Iris pigment epithelial cell (primary cell): ENCODE data around the gene MYL6B.
"Not testable (repeated sequence)": the region's sequence is repeated elsewhere in the genome, so short reads cannot be mapped to it uniquely, and the experiment has no call there.

Experiments
- DNase-seq: peaks from one replicate; pipeline ENCODE4 v3.0.0-alpha.2; 2011; ENCODE audit warnings: low read depth

The MYL6B gene

DNA sequence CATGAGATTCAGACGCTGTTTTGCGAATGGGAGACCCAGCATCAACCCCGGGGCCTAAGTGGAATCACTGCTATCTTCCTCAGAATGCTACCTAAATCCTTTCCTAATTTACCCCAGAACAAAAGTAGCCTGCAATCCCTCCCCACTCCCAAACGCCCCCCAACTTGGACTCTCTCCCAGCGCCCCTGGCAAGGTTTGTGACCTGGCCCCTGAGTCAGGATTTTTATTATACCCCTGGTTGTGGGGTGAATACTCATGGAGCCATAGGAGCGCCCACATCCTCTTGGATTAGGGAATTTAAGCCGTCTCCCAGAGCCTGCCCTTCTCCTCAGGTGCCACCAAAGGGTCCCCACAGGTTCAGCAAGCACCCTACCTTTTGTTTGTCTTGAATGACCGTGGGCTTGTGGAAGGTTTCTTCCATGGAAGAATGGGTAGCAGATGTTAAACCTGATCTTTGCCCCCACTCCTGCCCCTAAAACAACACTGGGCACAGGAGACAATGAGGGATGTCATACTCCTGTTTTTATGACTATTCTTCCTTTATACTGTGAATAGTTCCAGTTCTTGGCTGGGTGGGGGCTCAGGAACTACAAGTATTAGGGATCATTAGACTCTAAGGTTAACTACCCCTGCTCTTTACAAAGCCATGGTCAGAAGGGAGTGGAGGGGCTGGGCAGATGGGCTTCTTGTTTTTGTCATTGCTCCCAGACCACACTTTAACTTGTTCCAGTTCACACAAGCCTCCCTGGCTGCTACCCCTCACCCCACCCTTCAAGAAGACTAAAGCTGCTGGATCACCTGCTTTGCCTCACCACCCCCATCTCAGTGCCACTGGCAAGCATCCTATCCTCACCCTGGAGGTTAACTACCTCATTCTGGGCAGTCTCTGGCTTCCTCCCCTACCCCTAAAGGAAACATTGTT is 630 bp downstream of the MYL6B start:
- no peak for DNase-seq

DNA sequence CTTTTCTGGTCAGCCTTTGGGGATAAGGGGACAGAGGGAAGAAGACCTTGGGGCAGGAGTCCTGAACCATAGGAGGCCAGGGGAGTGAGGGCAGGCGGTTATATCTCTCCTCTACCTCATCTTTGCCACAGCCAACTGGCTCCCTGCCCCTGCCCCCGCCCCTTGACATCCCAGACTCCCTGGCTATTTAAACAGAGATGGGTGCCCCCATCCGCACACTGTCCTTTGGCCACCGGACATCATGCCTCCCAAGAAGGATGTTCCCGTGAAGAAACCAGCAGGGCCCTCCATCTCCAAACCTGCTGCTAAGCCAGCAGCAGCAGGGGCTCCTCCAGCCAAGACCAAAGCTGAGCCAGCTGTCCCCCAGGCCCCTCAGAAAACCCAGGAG is 1.3 kb downstream of the MYL6B start:
- DNase-seq: no peak

DNA sequence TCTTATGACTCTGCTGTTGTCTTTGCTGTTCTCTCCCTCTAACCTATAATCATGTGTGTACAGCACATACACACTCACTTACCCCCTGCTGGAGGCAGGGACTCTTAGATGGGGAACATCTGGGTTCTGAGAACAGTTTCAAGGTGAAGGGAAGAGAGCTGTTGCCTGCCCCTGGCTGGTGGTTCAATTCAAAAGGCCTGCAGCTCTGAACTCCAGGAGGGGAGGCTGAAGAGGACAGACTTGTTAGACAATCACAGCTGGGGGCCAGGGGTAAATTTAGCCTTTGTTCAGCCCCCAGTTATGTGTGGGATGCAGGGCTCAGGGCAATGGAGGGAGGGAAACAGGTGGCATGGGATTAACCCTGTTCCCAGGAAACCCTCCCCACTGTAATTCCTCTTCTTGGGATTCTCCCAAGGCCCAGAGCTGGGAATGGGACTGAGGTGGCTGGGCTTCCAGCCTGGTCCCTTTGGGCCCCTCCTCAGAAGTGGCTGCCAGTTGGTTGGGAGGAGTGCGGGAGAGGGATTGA is 1.9 kb downstream of the MYL6B start:
- no peak for DNase-seq

DNA sequence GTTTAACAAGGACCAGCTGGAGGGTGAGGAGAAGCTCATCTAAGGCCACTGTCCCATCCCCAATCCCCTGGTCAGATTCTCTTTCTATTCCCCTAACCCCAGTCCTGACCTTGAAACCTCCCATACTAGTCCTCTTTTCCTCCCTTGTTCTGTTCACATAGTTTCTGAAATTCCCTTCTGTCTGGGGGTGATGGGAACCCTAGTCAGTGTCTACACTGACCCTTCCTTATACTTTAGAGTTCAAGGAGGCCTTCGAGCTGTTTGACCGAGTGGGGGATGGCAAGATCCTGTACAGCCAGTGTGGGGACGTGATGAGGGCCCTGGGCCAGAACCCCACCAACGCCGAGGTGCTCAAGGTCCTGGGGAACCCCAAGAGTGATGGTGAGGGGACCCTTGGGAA is 2.4 kb downstream of the MYL6B start:
- no peak for DNase-seq

DNA sequence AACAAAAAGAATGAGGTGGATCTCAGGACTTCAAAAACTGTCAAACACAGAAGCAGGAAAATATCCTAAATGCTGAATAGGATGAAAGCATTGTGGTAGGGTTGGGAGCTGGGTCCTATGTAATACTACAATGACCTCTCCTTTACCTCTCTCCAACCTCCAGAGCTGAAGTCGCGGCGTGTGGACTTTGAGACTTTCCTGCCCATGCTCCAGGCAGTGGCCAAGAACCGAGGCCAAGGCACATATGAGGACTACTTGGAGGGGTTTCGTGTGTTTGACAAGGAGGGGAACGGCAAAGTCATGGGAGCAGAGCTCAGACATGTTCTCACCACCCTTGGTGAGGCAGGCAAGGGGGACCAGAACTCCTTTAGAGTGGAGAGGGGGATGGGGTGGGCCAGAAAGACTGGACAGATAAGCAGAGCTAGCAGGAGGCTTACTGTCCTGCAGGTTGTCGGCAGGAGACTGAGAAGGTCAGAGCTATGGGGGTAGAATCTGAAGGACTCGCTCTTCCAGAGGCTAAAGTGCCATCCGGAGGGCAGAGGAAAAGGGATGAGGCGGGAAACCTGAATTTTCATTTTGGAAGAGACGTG is 3.0 kb downstream of the MYL6B start:
- DNase-seq: no peak

DNA sequence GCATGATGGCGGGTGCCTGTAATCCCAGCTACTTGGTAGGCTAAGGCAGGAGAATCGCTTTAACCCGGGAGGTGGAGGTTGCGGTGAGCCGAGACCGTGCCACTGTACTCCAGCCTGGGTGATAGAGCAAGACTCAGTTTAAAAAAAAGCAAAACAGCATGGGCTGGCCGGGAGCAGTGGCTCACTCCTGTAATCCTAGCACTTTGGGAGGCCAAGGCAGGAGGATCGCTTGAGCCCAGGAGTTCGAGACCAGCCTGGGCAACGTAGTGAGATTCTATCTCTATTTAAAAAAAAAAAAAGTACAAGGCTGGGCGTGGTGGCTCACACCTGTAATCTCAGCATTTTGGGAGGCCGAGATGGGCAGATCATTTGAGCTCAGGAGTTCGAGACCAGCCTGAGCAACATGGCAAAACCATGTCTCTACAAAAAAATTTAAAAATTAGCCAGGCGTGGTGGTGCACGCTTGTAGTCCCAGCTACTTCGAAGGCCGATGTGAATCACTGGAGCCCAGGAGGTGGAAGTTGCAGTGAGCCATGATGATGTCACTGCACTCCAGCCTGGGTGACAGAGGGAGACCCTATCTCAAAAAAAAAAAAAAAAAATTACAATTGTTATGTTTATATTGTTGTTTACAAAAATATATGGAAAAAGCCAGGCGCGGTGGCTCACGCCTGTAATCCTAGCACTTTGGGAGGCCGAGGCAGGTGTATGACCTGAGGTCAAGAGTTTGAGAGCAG is 4.2 kb downstream of the MYL6B start:
- not testable (repeated sequence) for DNase-seq

DNA sequence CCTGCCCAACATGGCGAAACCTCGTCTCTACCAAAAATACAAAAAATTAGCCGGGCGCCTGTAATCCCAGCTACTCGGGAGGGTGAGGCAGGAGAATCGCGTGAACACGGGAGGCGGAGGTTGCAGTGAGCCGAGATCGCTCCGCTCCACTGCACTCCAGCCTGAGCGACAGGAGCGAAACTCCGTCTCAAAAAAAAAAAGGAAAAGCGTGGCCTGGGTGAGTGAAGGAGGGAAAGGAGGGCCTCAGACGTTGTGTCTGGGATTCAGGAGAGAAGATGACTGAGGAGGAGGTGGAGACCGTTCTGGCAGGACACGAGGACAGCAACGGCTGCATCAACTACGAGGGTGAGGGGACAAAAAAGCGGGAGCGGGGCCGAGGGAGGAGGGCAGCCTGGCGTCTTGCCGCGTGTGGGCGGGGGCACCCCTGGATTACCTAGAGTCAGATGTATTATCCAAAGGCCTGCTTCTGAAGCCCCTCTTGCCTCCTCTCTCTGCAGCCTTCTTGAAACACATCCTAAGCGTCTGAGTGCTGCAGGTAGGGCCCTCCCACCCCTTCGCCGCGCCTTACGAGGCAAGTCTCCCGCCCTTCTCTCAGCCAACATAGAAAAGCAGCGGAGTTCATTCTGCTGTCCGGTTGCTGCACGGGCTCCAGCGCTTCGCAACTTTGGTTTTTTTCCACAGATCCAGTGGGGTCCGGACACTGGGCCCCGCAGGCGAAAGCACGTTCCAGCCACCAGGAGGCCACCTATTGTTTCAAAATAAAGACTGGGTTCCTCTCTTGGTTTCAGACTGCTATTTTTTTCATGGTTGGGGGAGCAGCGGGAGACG is 5.0 kb downstream of the MYL6B start:
- peak; percentile 84 for DNase-seq

DNA sequence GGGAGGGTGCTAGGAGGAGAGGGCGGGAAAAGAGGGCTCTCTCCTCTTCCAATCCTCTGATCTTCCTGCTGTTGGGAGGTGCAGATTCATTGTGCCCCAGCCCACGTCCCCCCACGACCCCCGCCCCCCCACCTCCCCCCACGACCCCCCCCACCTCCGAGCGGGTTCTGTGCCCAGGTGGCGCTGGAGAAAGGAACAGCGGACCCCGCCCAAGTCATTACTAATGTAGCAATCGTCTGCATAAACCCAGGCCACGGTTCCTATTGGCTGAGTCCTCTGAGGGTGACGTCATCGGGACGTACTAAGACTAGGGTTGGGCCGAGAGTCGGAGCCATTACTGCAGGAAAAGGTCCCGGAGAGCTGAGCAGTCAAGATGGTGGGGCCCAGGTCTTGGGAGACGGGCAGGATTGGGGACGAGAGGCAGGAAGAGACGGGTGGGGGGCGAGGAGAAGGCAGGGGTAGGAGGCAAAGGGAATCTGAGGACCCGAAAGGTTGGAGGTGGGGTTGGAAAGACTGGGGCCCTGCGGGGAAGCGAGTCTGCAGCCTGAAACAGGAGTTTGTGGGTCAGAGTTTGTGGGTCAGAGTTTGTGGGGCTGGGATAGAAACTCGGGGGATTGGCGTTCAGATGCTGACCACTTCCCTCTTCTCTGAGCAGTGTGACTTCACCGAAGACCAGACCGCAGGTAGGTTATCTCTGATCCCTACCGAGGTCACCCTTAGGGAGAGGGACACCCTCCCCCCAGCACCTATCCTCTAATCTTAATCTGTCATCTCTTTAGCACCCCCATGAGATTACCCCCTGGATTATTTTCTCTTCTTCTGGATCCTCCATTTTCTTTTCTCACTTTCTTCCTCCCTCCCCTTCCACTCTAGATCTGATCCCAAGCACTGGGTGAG is 5.9 kb downstream of the MYL6B start, which contains the start of gene MYL6:
Gene MYL6 (plus strand): TSS at position 331 of the 897 bp plus-strand sequence. CDS start 43 bp downstream, at position 374.
- DNase-seq: peak; percentile 98

DNA sequence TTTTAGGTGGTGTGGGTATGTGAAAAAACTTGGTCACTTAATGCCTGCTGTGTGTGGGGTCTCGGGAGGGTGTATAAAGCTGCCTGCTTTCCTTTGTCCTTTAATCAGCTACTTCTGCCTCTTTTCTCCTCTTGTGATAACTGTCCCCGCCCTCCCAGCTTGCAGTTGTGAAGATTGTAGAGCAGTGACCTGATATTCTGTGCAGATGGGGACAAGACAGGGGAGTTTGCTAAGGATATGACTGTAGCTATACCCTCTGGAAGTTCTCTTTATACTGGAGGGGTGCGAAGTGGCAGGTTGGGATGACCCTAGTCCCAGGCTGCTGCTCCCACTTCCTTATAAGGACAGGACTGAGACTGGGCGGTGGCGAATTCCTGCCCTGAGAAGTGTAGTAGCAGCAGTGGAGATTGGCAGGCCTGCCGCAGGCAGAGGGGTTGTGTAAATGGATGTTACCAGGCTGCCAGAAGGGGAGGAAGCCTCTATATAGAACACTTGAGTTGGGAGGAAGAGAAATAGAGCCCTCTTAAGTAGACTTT is 6.6 kb downstream of the MYL6B start:
- peak; percentile 73 for DNase-seq

DNA sequence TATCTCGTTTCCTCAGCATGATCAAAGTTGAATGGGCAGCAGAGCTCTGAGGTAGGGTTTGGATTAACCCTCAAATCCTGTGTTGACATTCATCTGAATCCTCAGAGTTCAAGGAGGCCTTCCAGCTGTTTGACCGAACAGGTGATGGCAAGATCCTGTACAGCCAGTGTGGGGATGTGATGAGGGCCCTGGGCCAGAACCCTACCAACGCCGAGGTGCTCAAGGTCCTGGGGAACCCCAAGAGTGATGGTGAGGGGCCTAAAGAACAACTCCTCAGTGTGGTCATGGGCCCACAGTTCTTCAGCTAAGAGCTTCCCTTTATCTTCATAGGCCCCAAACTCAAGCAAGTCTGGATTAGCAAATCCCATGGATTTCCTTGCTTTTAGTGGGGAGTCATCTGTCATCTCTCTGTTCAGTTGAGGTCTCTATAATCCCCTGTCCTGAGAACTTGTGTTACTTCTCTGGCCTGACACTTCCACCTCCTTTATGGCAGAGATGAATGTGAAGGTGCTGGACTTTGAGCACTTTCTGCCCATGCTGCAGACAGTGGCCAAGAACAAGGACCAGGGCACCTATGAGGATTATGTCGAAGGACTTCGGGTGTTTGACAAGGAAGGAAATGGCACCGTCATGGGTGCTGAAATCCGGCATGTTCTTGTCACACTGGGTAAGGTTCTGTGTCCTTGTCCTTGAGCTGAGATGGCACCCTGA is 7.2 kb downstream of the MYL6B start:
- DNase-seq: no peak

DNA sequence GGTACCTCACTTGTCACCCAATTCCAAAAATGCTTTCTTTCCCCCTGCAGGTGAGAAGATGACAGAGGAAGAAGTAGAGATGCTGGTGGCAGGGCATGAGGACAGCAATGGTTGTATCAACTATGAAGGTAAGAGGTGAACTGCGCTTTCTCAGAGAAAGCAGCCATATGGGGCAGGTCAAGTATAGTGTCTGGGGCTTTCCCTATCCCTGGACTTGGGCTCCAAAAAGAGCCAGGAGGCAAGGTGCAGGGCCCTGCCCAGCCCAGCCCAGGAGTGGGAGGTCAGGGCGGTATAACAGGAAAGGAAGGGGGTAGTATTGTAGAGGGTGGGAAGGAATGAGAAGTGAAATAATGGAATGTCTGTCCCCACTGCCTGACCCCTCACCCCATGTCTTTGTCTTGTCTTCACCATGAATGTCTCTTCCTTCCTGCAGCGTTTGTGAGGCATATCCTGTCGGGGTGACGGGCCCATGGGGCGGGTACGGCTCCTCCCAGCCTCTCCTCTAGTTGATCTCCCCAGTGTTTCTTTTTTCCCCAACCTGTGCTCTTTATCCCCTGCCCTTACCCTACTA is 7.9 kb downstream of the MYL6B start:
- peak; percentile 54 for DNase-seq

DNA sequence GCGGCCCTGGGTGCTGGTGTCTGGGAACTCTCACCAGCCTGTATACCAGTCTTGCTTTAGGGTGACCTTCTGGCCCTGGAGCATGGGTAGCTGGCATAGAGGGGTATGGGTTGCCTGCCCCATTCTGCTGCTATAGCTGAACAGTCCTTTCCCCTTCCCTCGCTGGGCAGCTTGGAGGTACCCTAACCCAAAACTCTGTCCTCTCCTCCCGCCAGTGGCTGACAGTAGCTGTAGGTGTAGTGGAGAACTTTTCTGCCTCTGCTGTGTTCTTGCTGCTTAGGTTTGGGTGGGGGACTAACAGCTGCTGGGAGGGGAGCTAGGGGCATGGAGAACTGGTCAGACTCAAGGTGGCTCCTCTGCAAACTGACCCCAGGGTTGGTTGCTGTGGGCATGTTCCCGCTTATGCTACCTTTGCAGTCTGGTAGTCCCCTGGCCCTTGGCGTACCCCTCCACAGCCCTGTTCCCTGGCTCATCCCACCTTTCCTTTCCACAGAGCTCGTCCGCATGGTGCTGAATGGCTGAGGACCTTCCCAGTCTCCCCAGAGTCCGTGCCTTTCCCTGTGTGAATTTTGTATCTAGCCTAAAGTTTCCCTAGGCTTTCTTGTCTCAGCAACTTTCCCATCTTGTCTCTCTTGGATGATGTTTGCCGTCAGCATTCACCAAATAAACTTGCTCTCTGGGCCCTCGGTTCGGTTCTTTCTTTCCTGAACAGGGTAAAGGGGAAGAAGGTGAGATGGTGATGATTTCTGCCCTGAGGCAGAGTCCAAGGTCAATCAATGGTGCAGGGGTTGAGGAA is 8.7 kb downstream of the MYL6B start:
- DNase-seq: no peak

DNA sequence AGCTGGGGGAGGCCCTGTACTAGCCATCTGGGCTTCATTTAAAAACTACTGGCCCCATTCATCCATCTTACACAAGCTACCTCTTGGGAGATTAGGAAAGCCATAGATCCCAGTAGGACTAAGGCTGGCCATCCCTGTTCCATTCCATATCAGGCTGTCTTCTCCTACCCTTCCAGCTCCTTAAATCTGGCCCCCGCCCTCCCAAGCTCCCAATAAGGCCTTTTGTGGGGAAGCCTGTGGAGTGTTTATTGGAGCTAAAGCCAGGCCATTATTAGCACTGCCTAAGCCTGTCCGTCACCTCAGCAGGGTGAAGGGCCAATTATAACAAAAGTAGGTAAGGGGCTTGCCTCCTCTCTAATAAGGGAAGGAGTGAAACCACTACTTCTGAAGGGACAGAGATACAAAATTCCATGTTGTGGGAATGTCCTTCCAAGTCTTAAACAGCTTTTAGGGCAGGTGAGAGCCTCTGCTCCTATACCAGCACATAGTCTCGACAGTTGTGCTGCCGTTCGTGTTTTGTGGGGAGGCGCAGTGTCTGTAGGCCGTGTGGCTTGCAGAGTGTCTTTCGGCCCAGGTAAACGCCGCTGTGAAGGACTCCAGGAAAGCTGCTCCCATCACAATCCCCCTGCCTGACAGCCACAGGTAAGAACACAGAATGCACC is 9.4 kb downstream of the MYL6B start:
- DNase-seq: no peak

DNA sequence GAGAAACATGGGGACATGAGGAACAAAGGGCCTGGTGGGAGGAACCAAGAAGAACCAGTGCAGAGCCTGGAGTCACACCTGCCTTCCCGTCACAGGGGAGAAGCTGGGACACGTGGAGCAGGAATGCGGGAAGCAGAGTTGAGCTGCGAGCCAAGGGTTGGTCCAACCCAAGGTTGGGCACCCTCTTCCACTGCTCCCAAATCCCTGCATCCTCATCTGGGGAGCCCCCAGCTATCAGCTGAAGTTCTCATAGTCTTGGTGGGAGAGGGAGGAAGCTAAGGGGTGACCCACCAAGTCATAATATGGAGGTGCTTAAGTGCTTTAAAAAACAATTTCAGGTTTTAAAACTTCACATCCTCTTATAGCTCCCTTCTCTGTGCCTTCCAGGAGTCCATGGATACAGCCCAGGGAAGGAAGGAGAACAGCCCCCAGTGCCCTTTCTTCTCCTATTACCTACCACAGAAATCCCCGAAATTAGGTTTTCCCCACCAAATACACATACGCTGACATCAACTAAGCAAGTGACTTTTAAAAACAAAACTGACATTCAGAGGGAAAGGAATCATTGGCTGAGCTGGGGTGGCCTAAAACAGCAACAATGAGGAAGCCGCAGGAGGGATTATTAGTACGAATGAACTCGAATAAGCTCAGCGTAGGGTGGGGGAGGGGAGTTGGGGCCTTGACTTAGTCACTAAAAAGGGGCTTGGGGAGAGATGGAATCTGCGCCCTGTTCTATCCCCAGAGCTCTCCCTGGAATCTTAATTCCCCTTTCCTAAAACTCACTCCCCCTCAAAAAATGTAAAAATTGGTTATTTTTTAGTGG is 10.3 kb downstream of the MYL6B start:
- peak; percentile 54 for DNase-seq

DNA sequence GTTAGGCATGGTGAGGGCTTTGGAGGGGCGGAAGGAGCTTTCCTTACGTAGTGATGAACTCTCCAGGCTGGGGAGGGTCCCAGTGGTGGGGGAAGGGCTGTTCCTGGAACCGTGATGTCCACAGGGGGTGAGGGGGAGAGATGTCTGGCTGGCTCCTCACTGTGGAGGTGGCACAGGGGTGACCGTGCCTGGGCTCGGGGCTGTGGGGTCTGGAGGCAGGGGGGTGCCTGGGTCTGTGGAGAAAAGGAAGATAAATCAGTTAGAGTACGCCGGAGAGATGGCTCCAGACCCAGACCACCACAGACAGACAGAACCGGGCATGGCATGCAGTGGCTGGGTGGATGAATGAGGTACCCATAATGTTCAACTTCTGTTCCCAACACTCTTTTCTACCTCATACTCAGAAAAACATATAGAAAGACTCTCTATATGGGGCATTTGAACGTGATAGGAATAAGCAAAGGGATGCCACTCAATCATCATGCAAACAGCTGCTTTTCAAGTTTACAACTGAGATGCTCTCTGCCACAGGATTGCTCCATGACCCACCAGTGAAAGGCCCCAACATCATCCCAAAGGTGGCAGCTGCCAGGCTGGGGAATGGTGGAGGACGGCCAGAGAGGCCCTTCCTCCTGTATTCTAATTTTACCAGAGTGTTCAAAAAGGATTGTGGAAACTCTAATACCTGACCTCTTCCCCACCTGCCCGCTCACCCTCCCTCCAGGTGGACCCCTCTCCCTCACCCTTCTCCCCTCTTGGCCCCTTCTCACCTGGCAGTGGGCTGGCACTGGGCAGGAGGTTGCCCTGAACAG is 11.4 kb downstream of the MYL6B start:
- no peak for DNase-seq

DNA sequence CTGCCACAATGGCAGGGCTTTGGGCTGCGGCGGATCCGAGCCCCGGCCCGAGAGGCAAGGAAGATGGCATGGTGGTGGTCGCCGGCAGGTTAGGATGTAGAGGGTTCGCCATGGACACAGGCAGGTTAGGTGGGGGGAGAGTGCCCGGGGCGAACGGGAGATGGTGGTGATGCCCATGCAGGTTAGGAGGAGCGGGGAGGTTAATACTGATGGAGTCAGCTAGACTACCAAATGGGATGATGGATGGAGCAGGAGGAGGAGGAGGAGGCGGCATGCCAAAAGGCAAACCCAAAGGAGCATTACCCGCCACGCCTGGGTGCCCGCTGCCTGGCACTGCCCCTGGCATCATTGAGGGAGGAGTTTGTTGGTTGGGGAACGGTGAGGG is 11.9 kb downstream of the MYL6B start:
- no peak for DNase-seq
